NB4 (cell line): ENCODE data around the gene TMEM132E.

ENCODE experiments used
- CTCF ChIP-seq: IDR thresholded peaks from one replicate; pipeline ENCODE4 v1.5.1; 2012; ENCODE audit warnings: low read depth, low read length
- POLR2A ChIP-seq: IDR thresholded peaks from 2 replicates; pipeline ENCODE4 v1.6.1; 2011; ENCODE audit warnings: mild to moderate bottlenecking; ENCODE audit not compliant: insufficient read length; ENCODE audit errors: extremely low read depth

GRCh38 chr17:34658811-34659560 is 79.6 kb downstream of the TMEM132E start:
- TF ChIP-seq POLR2A, result no peak
- no peak for TF ChIP-seq CTCF
